AG04450 (cell line): ENCODE results near the gene C3orf18. TPM values are rescaled to one million over a fixed set of nuclear protein-coding genes. Genes with fewer than 3 reads are reported as not detected.

Experiments used
- CTCF ChIA-PET: fragments of 300-600, 350-600 bp; formaldehyde crosslinking; extraction: SDS; loops from one replicate; lab custom pipeline; 2022; ENCODE audit warnings: antibody characterized with exemption, inconsistent platforms; lab: Charles Lee
- POLR2A ChIA-PET: fragments of 350-600 bp; formaldehyde crosslinking; extraction: SDS; loops from one replicate; lab custom pipeline; 2021; ENCODE audit warnings: antibody characterized with exemption, inconsistent platforms; lab: Yijun Ruan, JAX
- DNase-seq: peaks from one replicate; pipeline ENCODE4 v3.0.0-alpha.2; 2011; ENCODE audit warnings: low read depth, low spot score
- H3K27ac ChIP-seq: one replicate; pipeline ENCODE4 v1.5.1; 2012; ENCODE audit warnings: low read depth, low read length, control low read depth
- H3K27me3 ChIP-seq: one replicate; pipeline ENCODE4 v1.6.0; 2012; ENCODE audit warnings: low read length; ENCODE audit not compliant: control insufficient read depth, insufficient read depth
- H3K4me3 ChIP-seq: 2 replicates; pipeline ENCODE4 v1.5.1; 2011; ENCODE audit warnings: mild to moderate bottlenecking, low read depth, low read length, control low read depth
- H3K9me3 ChIP-seq: 2 replicates; pipeline ENCODE4 v1.5.1; 2012; ENCODE audit warnings: low read length; ENCODE audit not compliant: control insufficient read depth, insufficient read depth
- polyA plus RNA-seq: library from polyadenylated mRNA; depleted of rRNA; stranded (reverse); fragments of >200 nt; gene quantifications from 2 replicates; pipeline ENCODE4 v1.2.3, GENCODE V29; 2011; rRNA removed
- TF ChIP-seq, protein P1 (sequence below): IDR thresholded peaks from 2 replicates; pipeline ENCODE4 v1.5.1; 2011; ENCODE audit warnings: low read depth, low read length, control low read depth, inconsistent platforms

The C3orf18 gene
- polyA plus RNA-seq, 1 experiment, result 10.0 TPM

DNA sequence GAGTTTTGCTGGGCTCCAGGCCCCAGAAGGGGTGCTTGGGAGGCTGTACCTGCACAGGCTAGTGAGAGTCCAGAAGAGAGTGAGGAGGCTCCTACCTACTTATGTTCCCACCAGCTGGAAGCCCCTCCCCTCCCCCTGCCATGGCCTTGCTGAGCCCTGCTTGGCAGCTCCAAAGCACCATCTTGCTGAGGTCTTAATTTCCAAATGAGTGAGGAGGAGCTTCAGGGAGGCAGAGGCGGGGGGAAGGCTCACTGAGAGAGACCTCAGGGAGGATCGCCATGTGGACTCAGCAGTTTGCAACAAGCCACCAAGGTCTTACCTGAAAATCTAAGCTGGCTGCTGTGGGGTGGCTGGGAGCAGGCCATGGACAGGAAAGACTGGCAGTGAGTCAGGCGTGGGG, 55.4 kb downstream of the C3orf18 start:
- CTCF ChIA-PET, result no interaction called here
- no peak overlapping the region for H3K27ac ChIP-seq
- TF ChIP-seq, protein P1, sequence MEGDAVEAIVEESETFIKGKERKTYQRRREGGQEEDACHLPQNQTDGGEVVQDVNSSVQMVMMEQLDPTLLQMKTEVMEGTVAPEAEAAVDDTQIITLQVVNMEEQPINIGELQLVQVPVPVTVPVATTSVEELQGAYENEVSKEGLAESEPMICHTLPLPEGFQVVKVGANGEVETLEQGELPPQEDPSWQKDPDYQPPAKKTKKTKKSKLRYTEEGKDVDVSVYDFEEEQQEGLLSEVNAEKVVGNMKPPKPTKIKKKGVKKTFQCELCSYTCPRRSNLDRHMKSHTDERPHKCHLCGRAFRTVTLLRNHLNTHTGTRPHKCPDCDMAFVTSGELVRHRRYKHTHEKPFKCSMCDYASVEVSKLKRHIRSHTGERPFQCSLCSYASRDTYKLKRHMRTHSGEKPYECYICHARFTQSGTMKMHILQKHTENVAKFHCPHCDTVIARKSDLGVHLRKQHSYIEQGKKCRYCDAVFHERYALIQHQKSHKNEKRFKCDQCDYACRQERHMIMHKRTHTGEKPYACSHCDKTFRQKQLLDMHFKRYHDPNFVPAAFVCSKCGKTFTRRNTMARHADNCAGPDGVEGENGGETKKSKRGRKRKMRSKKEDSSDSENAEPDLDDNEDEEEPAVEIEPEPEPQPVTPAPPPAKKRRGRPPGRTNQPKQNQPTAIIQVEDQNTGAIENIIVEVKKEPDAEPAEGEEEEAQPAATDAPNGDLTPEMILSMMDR, result no peak

DNA sequence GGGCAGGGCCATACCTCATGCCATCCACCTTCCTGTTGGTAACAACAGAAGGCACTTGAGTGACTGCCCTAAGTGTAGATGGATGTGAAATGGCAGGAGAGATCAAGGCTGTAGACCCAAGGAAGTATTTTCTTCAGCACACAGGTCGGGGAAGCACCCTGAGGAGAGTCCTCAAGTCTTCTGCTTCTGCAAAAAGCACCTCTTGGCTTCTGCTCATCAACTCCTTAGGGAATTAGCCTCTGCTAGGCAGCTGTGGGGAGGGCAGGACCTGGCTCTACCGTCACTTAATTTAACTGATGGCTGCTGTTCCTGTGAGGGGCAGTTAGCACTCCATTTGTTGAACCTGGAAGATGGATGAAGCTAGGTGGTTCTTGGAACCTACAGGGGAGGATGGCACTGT, 57.2 kb downstream of the C3orf18 start:
- ChIA-PET CTCF (no interaction called here), POLR2A (no interaction called here)
- H3K27me3 ChIP-seq, result peaks cover 49% of the 10 kb centered on the region
- H3K4me3 ChIP-seq, result no peak overlapping the region
- TF ChIP-seq, protein P1, result no peak
- DNase-seq, result no peak
- H3K27ac ChIP-seq, result no peak overlapping the region
- H3K9me3 ChIP-seq, result no peaks in the 10 kb centered on the region

More for the DNA sequence above, 55.4 kb downstream of the C3orf18 start:
- no peaks in the 10 kb centered on the region for H3K9me3 ChIP-seq
- peaks cover 52% of the 10 kb centered on the region for H3K27me3 ChIP-seq
- no peak overlapping the region for H3K4me3 ChIP-seq
- no peak for DNase-seq
- POLR2A ChIA-PET, result no interaction called here

DNA sequence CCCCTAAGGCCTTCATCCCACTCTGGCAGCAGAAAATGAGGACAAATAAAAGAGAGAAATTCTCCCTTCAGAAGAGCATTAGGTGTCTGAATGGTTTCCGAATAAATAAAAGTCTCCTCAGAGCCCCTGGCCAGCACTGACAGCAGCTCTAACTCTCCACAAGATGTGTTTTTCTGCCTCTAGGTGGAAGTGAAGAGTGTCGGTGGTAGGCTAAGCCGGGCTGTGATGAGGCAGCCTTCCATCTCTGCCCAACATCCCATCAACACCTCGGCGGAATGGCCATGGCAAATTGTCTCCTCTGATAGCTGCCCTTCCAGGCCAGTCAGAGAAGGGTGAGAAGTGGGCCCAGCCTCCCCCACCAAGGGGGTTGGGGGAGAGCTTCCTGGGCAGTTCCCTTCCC, 57.8 kb downstream of the C3orf18 start:
- peaks cover 54% of the 10 kb centered on the region for H3K27me3 ChIP-seq

DNA sequence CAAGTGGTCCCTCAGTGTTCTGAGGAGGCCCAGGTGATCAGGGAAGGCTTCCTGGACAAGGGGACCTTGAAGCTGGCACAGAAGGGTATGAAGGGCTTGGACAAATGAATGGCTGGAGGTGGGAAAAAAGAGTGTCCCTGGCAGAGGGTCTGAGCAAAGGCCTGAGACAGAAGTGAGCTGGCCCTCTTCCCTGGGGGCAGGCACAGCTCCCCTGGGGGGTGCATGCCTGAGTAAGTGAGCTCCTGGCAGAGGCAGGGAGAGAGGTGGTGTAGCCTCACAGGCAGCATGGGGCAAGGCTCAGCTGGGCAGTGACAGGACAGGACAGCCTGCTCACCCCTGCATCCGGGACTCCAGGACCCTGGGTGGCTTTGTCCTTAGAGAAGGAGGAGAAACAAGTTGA, 58.7 kb downstream of the C3orf18 start:
- POLR2A ChIA-PET, result no interaction called here
- peaks cover 49% of the 10 kb centered on the region for H3K27me3 ChIP-seq
- no peak overlapping the region for H3K27ac ChIP-seq
- CTCF ChIA-PET, result interaction anchor here (1.7 kb wide), 1 partner anchor 10 kb away, joined by 4 read pairs; no protein-coding TSS in a partner anchor
- H3K9me3 ChIP-seq, result no peaks in the 10 kb centered on the region
- no peak overlapping the region for H3K4me3 ChIP-seq
- TF ChIP-seq, protein P1, result no peak
- DNase-seq, result no peak

More for the DNA sequence above, 57.8 kb downstream of the C3orf18 start:
- no peak for DNase-seq
- TF ChIP-seq, protein P1, result no peak
- Histone ChIP-seq H3K27ac (no peak overlapping the region), H3K9me3 (no peaks in the 10 kb centered on the region), H3K4me3 (no peak overlapping the region)
- CTCF ChIA-PET, result no interaction called here
- POLR2A ChIA-PET, result no interaction called here

Other genes starting within 250 kb of the C3orf18 start
- gene HYAL2, start 245.0 kb downstream of the C3orf18 start, polyA plus RNA-seq, result 46.6 and 59.7 TPM in 2 replicates
- gene TUSC2, start 239.5 kb downstream of the C3orf18 start, polyA plus RNA-seq, result 25.3 and 28.1 TPM in 2 replicates
- 25.1 and 26.5 TPM in 2 replicates for gene RASSF1, start 226.9 kb downstream of the C3orf18 start, polyA plus RNA-seq
- 0.87 and 1.1 TPM in 2 replicates for gene ZMYND10, start 222.0 kb downstream of the C3orf18 start, polyA plus RNA-seq
- gene NPRL2, start 217.0 kb downstream of the C3orf18 start, polyA plus RNA-seq, result 25.6 and 30.2 TPM in 2 replicates
- gene CYB561D2, start 216.9 kb downstream of the C3orf18 start, polyA plus RNA-seq, result 14.5 and 19.7 TPM in 2 replicates
- 26.6 and 38.1 TPM in 2 replicates for gene TMEM115, start 208.2 kb downstream of the C3orf18 start, polyA plus RNA-seq
- 0.09 TPM in 2 replicates for gene CACNA2D2, start 64.1 kb downstream of the C3orf18 start, polyA plus RNA-seq
- 12.1 and 15.5 TPM in 2 replicates for gene HEMK1, start 1.8 kb upstream of the C3orf18 start, polyA plus RNA-seq
- gene CISH, start 44.0 kb upstream of the C3orf18 start, polyA plus RNA-seq, result 2.4 and 4.1 TPM in 2 replicates
- gene MAPKAPK3, start 49.4 kb upstream of the C3orf18 start, polyA plus RNA-seq, result 35.7 and 42.3 TPM in 2 replicates
- 0.07 and 0.10 TPM in 2 replicates for gene DOCK3, start 107.2 kb upstream of the C3orf18 start, polyA plus RNA-seq